Fibroblast of the aortic adventitia (primary cell): ENCODE results near the gene RGS6. TPM values are rescaled to one million over a fixed set of nuclear protein-coding genes. Genes with fewer than 3 reads are reported as not detected.

Source experiments
- DNase-seq: peaks from one replicate; pipeline ENCODE4 v3.0.0-alpha.2; 2010; ENCODE audit warnings: low read depth
- H3K4me3 ChIP-seq: 2 replicates; pipeline ENCODE4 v1.5.1; 2011; ENCODE audit warnings: low read depth, mild to moderate bottlenecking, control low read depth, low read length, moderate library complexity
- CTCF ChIP-seq: IDR thresholded peaks from 2 replicates; pipeline ENCODE4 v1.5.1; 2011; ENCODE audit warnings: mild to moderate bottlenecking, low read length, control low read depth, inconsistent platforms; ENCODE audit not compliant: insufficient read depth
- total RNA-seq: library from RNA; depleted of rRNA; stranded (reverse); fragments of >200 nt; gene quantifications from 2 replicates; pipeline ENCODE4 v1.2.3, GENCODE V29; 2012; ENCODE audit warnings: low replicate concordance

Gene RGS6
- total RNA-seq, 1 donor, result not detected

DNA sequence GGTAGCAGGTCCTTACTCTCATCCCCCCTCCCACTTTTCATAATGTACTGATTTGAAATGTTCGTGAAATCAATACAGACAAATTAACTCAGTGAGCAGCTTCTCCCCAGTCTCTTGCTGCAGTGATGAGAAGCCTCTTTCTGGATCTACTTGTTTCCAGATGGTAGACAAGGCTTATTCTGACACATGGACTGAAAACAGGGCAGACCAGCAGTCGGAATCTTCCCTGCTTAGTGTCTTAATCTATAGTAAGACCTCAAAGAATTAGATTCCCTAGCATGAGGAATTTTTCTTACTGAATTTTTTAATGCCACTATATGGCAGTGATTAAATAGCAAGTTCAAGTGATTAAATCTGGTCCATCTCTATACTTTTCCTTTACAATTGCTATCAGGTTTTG lies 120.1 kb downstream of the RGS6 start:
- no peak for DNase-seq
- no peak overlapping the region for H3K4me3 ChIP-seq
- TF ChIP-seq CTCF, result no peak

DNA sequence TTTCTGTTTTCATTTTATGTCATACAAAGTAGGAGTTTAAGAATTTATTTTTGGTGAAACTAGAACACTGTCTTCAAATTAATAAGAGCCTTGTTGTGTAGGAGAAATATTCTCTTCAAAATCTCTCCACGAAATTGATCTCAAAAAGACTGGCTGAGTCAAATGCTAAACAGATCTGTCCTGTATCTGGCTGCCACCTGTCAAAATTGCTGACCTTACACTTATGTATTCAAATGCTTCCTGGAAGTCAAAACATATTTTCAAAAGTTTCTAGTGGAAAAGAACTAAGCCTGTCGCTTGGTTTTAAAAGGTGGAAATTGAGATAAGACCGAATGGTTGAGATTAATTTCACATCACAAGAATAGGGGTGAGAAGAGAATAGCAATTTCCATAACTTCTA lies 121.4 kb downstream of the RGS6 start:
- no peak overlapping the region for H3K4me3 ChIP-seq
- no peak for DNase-seq
- no peak for TF ChIP-seq CTCF

GRCh38 chr14:72054911-72055310 lies 122.7 kb downstream of the RGS6 start:
- TF ChIP-seq CTCF, result no peak
- DNase-seq, result no peak

GRCh38 chr14:72057701-72058285 lies 125.6 kb downstream of the RGS6 start:
- DNase-seq, result no peak
- H3K4me3 ChIP-seq, result no peak overlapping the region
- TF ChIP-seq CTCF, result no peak

More at GRCh38 chr14:72054911-72055310, 122.7 kb downstream of the RGS6 start:
- H3K4me3 ChIP-seq, result no peak overlapping the region

DNA sequence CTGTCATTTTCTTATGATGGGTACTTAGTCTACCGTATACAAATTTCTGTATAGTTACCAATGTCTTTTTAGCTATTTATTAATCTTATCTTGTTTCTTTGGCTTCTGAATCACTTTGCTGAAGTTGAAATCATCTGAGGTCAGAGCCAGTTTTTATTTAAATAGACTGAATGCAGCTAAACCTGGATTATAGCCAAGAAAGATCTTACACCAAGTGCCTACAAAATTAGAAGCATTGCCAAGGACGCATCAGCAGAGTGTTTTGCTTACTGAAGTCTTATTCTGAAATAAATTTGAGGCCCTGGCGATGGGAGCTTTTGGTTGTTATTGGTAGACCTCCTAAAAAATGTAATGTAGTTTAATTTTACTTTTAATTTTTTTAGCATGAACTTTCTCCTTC lies 128.2 kb downstream of the RGS6 start:
- DNase-seq, result no peak
- no peak overlapping the region for H3K4me3 ChIP-seq
- no peak for TF ChIP-seq CTCF

DNA sequence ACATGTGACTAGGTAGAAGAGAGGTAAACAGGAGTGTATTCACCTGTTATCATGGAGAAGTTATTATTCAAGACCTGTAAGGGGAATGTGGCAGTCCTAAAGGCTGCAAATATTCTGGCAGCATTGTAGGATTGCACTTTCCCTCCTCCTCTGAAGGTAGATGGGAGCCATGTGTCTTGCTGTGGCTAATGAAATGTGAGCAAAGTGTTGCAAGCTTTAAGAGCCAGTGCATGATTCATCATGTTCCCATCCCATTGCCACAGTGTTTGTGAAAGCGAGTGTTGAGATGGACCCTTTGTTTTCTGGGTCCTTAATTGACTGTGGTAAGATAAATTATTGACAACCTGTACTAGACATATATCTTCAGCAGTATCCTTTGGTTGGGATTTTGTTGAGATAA lies 128.7 kb downstream of the RGS6 start:
- no peak for TF ChIP-seq CTCF

DNA sequence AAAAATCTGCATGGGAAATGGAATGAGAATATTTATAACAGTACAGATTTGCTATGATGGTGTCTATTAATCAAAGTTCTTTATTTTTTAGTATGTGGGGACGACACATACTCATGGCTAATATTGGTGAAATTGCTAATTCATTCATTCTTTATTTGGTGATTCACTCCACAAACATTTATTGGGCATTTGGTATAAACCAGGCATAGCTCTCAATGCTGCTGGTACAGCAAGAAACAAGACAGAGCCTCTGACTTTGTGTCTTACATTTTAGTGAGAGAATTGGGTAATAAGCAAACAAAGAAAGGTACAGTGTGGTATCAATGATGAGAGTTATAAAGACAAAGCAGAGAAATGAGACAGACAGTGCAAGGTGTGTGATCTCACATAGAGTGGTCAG lies 129.5 kb downstream of the RGS6 start:
- no peak for TF ChIP-seq CTCF
- no peak for DNase-seq
- no peak overlapping the region for H3K4me3 ChIP-seq

More for the DNA sequence above, 128.7 kb downstream of the RGS6 start:
- H3K4me3 ChIP-seq, result no peak overlapping the region
- DNase-seq, result no peak
